ENCODE results near the gene DNAH11.

DNAH11 gene

DNA sequence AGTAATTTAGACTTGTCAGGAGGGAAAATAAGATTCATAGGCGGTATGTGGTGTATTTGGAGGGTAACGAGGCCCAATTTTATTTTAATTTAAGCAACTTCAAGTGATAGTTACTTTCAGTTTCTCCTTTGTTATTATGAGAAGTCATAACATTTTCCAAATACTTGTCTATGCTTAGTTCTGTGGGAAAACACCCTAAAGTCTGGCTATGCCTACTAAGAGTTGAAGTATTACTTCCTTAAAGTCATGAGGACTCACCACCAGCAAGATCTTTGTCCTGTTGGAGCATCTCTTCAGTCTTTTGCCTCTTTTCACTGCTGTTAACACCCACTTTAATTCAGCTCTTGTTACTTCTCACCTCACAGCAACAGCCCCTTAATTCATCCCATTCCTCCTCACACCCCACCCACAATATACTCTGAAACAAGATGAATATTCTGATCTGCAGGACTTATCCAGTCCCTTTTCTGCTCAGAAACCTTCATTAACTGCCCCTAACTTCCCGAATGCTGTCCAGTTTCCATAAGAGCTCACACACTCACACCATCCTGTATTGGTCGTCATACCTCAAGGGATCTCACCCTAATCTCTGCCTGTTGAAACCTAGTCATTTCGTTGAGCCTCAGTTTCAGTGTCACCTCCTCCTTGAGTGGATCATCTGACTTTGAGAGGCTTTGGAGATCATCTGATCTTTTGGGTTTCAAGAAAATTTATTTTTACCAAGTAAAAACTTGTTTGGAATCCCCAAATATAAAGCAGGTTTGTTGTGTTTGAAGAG is 61.3 kb downstream of the DNAH11 start:
- no peaks in the 10 kb centered on the region for H3K9me3 ChIP-seq (ENCODE audit: insufficient read depth, low read depth, low read length)
- no peak overlapping the region for H3K9ac ChIP-seq (ENCODE audit: low read depth, low read length)
- no peak overlapping the region for H3K4me3 ChIP-seq (ENCODE audit: low read length)
- 0 out of 2 replicates have a peak, but pooled peaks cover 3% of the 10 kb centered on the region for H3K4me1 ChIP-seq (ENCODE audit: insufficient read depth, low read length)
- H3K27ac ChIP-seq (ENCODE audit: low read length): no peak overlapping the region
- H3K36me3 ChIP-seq (ENCODE audit: insufficient read depth, low read depth, low read length): no peaks in the 10 kb centered on the region
- H3K27me3 ChIP-seq (ENCODE audit: insufficient read depth, low read length): no peaks in the 10 kb centered on the region

DNA sequence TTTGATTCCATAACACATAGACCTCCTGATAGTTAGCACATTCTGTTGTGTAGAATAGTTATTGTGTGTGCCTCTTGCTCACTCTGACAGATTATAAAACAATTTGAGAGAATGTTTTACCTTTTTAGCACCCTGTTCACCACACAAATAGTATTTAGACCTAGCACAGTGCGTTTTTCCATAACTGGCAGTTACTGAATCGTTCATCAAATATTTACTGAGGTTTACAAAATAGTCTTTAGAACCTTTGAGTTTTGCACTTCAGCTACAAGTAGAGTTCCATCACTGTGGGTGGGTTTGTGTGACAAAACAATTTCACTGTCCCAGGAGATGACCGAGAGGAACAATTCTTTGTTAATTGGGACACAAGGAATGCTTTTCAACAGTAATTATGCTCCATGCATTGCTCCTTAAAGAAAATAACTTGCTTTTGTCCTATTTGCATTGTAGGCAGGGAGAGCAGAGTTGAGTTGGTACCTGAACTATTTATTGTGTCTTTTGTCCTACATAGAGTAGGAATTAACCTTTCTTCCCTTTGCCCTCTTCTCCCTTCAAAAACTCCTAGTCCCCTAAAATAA is 62.3 kb downstream of the DNAH11 start:
- H3K36me3 ChIP-seq (ENCODE audit: insufficient read depth, low read depth, low read length): no peaks in the 10 kb centered on the region
- H3K4me3 ChIP-seq (ENCODE audit: low read length): no peak overlapping the region
- H3K9ac ChIP-seq (ENCODE audit: low read depth, low read length): no peak overlapping the region
- H3K27ac ChIP-seq (ENCODE audit: low read length): no peak overlapping the region
- H3K9me3 ChIP-seq (ENCODE audit: insufficient read depth, low read depth, low read length): no peaks in the 10 kb centered on the region
- 0 out of 2 replicates have a peak, but pooled peaks cover 3% of the 10 kb centered on the region for H3K4me1 ChIP-seq (ENCODE audit: insufficient read depth, low read length)
- no peaks in the 10 kb centered on the region for H3K27me3 ChIP-seq (ENCODE audit: insufficient read depth, low read length)

DNA sequence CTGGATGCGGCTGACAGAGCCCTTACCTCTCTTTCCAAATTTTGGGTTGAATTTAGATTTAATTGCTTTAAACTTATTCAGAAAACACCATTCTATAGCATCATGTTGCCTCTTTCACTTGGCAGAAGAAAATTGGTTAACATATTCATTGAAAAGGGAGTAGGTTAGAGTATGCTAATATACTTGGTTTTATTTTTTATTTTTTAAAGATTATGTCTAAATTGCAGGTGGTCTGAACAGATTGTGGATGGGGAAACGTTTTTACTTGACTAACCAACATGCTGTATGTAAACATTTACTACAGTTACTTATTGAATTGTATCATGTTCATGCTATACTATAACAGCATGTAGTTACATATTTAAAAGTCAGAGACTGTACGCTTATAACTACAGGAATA is 65.6 kb downstream of the DNAH11 start:
- no peaks in the 10 kb centered on the region for H3K36me3 ChIP-seq (ENCODE audit: insufficient read depth, low read depth, low read length)
- H3K4me1 ChIP-seq (ENCODE audit: insufficient read depth, low read length): 0 out of 2 replicates have a peak, but pooled peaks cover 3% of the 10 kb centered on the region
- no peak overlapping the region for H3K9ac ChIP-seq (ENCODE audit: low read depth, low read length)
- H3K4me3 ChIP-seq (ENCODE audit: low read length): no peak overlapping the region
- no peaks in the 10 kb centered on the region for H3K9me3 ChIP-seq (ENCODE audit: insufficient read depth, low read depth, low read length)
- H3K27me3 ChIP-seq (ENCODE audit: insufficient read depth, low read length): no peaks in the 10 kb centered on the region
- no peak overlapping the region for H3K27ac ChIP-seq (ENCODE audit: low read length)

DNA sequence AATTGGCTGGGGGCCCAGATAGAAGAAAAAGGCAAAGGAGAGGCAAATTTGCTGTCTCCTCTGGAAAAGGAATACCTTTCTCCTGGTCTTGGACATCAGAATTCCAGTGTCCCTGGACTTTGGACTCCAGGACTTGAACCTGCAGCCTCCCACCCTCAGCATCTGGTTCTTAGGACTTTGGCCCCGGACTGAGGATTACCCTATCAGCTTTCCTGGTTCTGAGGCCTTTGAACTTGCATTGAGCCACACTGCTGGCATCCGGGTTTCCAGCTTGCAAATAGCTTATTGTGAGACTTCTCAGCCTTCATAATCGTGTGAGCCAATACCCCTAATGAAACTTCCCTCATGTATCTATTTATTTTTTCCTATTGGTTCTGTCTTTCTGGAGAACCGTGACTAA is 68.3 kb downstream of the DNAH11 start:
- H3K36me3 ChIP-seq (ENCODE audit: insufficient read depth, low read depth, low read length): no peaks in the 10 kb centered on the region
- no peak overlapping the region for H3K27ac ChIP-seq (ENCODE audit: low read length)
- H3K27me3 ChIP-seq (ENCODE audit: insufficient read depth, low read length): no peaks in the 10 kb centered on the region
- no peaks in the 10 kb centered on the region for H3K4me1 ChIP-seq (ENCODE audit: insufficient read depth, low read length)
- no peak overlapping the region for H3K4me3 ChIP-seq (ENCODE audit: low read length)
- no peak overlapping the region for H3K9ac ChIP-seq (ENCODE audit: low read depth, low read length)
- H3K9me3 ChIP-seq (ENCODE audit: insufficient read depth, low read depth, low read length): no peaks in the 10 kb centered on the region

DNA sequence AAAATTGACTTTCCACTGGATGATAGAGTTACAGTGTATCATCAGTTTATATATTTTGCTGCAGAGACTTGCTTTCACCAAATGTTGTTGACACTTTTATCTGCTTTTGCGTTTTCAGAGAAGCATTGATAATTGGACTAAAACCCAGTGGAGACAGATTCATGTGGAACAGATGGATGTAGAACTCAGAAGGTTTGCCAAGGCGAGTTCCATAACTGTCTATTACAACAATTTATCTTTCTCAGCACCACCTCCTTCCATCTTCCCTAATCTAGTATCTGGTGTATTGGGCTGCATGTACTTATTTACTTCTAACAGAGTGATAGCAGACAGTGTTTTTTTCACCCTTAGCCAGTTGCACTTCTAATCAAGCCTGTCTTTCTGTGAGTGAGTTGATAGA is 73.3 kb downstream of the DNAH11 start:
- Histone ChIP-seq H3K9me3 (ENCODE audit: insufficient read depth, low read depth, low read length) (no peaks in the 10 kb centered on the region), H3K4me3 (ENCODE audit: low read length) (no peak overlapping the region), H3K27ac (ENCODE audit: low read length) (no peak overlapping the region), H3K9ac (ENCODE audit: low read depth, low read length) (no peak overlapping the region), H3K4me1 (ENCODE audit: insufficient read depth, low read length) (no peaks in the 10 kb centered on the region), H3K36me3 (ENCODE audit: insufficient read depth, low read depth, low read length) (no peaks in the 10 kb centered on the region), H3K27me3 (ENCODE audit: insufficient read depth, low read length) (no peaks in the 10 kb centered on the region)

DNA sequence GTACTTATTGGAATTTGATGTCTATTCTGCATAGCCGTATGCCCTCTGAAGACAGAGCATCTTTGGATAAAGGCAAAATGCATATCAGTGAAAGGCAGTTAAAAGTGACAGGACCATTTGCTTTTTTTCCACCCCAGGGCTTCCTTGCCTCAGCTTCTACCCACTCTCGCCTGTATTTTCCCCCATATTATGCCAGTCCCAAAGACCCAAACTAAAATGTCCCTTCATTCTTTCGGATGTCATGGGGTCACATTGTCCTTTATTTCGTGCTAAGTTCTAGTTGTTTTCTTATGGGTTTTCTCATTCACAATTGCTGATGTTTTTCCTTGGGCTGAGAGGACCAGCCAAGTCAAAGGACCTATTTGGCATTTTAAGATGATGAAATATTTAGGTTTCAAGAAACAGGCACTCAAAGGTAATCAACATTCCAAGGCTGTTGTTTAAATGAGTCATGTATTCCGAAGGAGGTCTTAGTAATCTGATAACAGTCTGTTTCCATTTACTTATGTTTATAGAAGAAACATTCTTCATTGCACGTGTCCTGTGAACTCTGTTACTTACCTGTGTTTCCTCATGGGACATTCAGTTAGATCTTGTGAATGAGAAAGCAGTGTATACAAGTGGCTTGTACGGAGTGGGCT is 74.1 kb downstream of the DNAH11 start:
- Histone ChIP-seq H3K36me3 (ENCODE audit: insufficient read depth, low read depth, low read length) (no peaks in the 10 kb centered on the region), H3K27ac (ENCODE audit: low read length) (no peak overlapping the region), H3K4me3 (ENCODE audit: low read length) (no peak overlapping the region), H3K27me3 (ENCODE audit: insufficient read depth, low read length) (no peaks in the 10 kb centered on the region), H3K9ac (ENCODE audit: low read depth, low read length) (no peak overlapping the region), H3K4me1 (ENCODE audit: insufficient read depth, low read length) (no peaks in the 10 kb centered on the region), H3K9me3 (ENCODE audit: insufficient read depth, low read depth, low read length) (no peaks in the 10 kb centered on the region)

DNA sequence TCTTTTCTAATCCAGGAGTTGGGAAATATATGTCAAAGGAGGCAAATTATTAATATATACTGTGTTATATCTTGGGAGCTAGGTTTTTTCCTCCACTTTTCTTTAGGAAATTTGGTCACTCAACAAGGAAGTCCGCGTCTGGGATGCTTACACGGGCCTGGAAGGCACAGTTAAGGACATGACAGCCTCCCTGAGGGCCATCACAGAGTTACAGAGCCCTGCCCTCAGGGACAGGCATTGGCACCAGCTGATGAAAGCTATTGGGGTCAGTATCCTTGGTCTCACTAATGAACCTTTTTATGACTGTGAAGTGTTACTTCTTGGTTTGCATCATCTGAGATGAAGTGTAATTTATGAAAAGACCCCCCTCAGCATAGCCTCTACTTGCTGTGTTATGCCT is 74.7 kb downstream of the DNAH11 start:
- Histone ChIP-seq H3K9ac (ENCODE audit: low read depth, low read length) (no peak overlapping the region), H3K36me3 (ENCODE audit: insufficient read depth, low read depth, low read length) (no peaks in the 10 kb centered on the region), H3K27ac (ENCODE audit: low read length) (no peak overlapping the region), H3K27me3 (ENCODE audit: insufficient read depth, low read length) (no peaks in the 10 kb centered on the region), H3K4me1 (ENCODE audit: insufficient read depth, low read length) (no peaks in the 10 kb centered on the region), H3K9me3 (ENCODE audit: insufficient read depth, low read depth, low read length) (no peaks in the 10 kb centered on the region), H3K4me3 (ENCODE audit: low read length) (no peak overlapping the region)

DNA sequence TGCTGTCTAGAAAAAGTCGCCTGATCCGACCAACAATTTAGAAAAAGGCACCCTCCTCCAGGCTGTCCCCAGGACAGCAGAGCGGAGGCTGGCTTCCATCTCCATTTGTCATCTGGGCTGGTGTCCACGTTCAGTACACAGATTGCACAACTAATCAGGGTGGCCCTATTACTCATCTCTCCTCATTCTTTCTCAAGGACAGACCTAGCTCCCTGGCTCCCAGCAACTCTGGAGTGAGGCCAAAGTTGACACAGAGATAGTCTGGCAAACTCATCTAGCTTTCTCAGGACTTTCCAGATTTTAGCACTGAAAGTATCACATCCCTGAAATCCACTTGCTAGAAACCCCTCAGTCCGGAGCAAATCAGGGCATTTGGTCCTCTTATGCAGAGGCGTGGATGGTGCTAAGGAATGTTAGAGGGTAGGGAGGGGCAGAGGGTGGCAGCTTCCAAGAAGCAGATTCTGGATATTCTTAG is 75.1 kb downstream of the DNAH11 start:
- H3K9me3 ChIP-seq (ENCODE audit: insufficient read depth, low read depth, low read length): no peaks in the 10 kb centered on the region
- H3K27ac ChIP-seq (ENCODE audit: low read length): no peak overlapping the region
- H3K36me3 ChIP-seq (ENCODE audit: insufficient read depth, low read depth, low read length): no peaks in the 10 kb centered on the region
- no peaks in the 10 kb centered on the region for H3K27me3 ChIP-seq (ENCODE audit: insufficient read depth, low read length)
- H3K4me1 ChIP-seq (ENCODE audit: insufficient read depth, low read length): no peaks in the 10 kb centered on the region
- no peak overlapping the region for H3K9ac ChIP-seq (ENCODE audit: low read depth, low read length)
- H3K4me3 ChIP-seq (ENCODE audit: low read length): no peak overlapping the region

DNA sequence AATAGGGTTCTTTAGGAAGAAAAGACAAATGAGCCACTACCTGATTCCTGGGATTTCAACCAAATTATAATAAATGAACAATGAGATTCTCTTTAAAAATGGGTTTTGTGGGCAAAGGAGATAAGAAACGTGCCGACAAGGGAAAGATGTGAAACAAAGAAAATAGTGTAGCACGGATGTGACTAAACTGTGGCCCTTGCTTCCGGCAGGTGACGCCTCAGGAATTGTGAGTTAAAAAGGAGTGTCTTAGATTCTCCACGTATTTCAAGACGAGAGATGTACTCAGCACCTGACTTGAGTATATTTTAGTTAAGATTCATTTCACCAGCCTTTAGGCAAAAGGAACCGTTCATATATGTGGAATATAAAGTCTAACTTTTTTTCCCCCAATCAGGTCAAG is 75.9 kb downstream of the DNAH11 start:
- H3K9me3 ChIP-seq (ENCODE audit: insufficient read depth, low read depth, low read length): no peaks in the 10 kb centered on the region
- no peak overlapping the region for H3K9ac ChIP-seq (ENCODE audit: low read depth, low read length)
- no peak overlapping the region for H3K27ac ChIP-seq (ENCODE audit: low read length)
- H3K4me3 ChIP-seq (ENCODE audit: low read length): no peak overlapping the region
- no peaks in the 10 kb centered on the region for H3K4me1 ChIP-seq (ENCODE audit: insufficient read depth, low read length)
- H3K36me3 ChIP-seq (ENCODE audit: insufficient read depth, low read depth, low read length): no peaks in the 10 kb centered on the region
- H3K27me3 ChIP-seq (ENCODE audit: insufficient read depth, low read length): no peaks in the 10 kb centered on the region

DNA sequence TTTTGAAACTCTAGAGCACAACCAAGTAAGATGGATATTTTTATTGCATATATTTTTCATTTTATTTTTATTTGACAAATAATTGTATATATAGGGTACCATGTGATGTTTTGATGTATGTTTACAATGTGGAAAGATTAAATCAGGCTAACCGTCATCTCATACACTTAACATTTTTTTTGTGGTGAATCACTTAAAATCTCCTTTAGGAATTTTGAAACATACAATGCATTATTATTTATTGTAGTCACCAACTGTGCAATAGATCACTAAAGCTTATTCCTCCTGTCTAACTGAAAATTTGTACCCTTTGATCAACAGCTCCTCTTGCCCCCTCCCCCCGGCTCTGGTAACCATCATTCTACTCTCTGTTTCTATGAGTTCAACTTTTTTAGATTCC is 77.2 kb downstream of the DNAH11 start:
- H3K4me3 ChIP-seq (ENCODE audit: low read length): no peak overlapping the region
- H3K9ac ChIP-seq (ENCODE audit: low read depth, low read length): no peak overlapping the region
- H3K36me3 ChIP-seq (ENCODE audit: insufficient read depth, low read depth, low read length): no peaks in the 10 kb centered on the region
- H3K4me1 ChIP-seq (ENCODE audit: insufficient read depth, low read length): no peaks in the 10 kb centered on the region
- H3K27ac ChIP-seq (ENCODE audit: low read length): no peak overlapping the region
- no peaks in the 10 kb centered on the region for H3K27me3 ChIP-seq (ENCODE audit: insufficient read depth, low read length)
- no peaks in the 10 kb centered on the region for H3K9me3 ChIP-seq (ENCODE audit: insufficient read depth, low read depth, low read length)

DNA sequence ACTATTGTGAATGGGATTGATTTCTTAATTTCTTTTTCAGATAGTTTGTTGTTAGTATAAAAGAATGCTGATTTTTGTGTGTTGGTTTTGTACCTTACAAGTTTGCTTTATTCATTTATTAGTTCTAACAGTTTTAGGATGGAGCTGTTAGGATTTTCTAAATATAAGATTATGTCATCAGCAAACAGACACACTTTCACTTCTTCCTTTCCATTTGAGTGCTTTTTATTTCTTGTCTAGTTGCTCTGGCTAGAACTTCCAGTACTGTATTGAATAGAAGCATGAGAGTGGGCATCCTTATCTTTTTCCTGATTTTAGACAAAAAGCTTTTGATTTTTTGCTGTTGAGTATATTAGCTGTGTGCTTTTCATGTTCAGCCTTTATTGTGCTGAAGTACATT is 81.5 kb downstream of the DNAH11 start:
- H3K36me3 ChIP-seq (ENCODE audit: insufficient read depth, low read depth, low read length): no peaks in the 10 kb centered on the region
- no peaks in the 10 kb centered on the region for H3K27me3 ChIP-seq (ENCODE audit: insufficient read depth, low read length)
- H3K9ac ChIP-seq (ENCODE audit: low read depth, low read length): no peak overlapping the region
- no peaks in the 10 kb centered on the region for H3K4me1 ChIP-seq (ENCODE audit: insufficient read depth, low read length)
- no peak overlapping the region for H3K4me3 ChIP-seq (ENCODE audit: low read length)
- no peaks in the 10 kb centered on the region for H3K9me3 ChIP-seq (ENCODE audit: insufficient read depth, low read depth, low read length)
- H3K27ac ChIP-seq (ENCODE audit: low read length): no peak overlapping the region

DNA sequence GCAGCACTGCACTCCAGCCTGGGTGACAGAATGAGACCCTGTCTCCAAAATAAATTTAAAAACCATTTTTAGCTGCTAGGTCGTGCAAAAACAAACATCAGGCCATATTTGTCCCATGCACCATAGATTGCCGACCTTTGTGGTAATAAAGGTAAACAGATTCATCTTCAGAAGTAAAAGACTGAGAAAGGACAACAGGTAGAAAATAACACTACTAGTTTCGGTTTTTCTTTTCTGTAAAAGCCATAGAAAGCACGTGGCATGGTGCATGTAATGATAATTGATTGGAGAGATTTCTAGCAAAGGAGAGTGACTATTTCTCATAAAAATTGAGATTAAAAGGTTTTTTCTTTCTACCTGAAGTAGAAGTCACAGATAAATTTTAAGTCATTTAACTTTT is 93.9 kb downstream of the DNAH11 start:
- H3K36me3 ChIP-seq (ENCODE audit: insufficient read depth, low read depth, low read length): no peaks in the 10 kb centered on the region
- no peaks in the 10 kb centered on the region for H3K9me3 ChIP-seq (ENCODE audit: insufficient read depth, low read depth, low read length)
- H3K27me3 ChIP-seq (ENCODE audit: insufficient read depth, low read length): no peaks in the 10 kb centered on the region
- peaks cover 7% of the 10 kb centered on the region; the same call in 1 of the 2 replicates for H3K4me1 ChIP-seq (ENCODE audit: insufficient read depth, low read length)
- no peak overlapping the region for H3K27ac ChIP-seq (ENCODE audit: low read length)
- H3K9ac ChIP-seq (ENCODE audit: low read depth, low read length): no peak overlapping the region
- H3K4me3 ChIP-seq (ENCODE audit: low read length): no peak overlapping the region
